ENCODE results near the gene TBL2.

GRCh38 chr7:73578342-73579128 lies at the start of gene TBL2:
- TF ChIP-seq SUZ12 (IDR thresholded peaks at IDR 0.05; ENCODE audit: extremely low read depth, insufficient read depth, insufficient read length) (no peak), YY1 (IDR thresholded peaks at IDR 0.05; ENCODE audit: insufficient read depth, insufficient read length) (no peak), ZNF274 (IDR thresholded peaks at IDR 0.05; ENCODE audit: low read depth, low read length) (no peak)
